HCT116 (cell line): ENCODE data around the gene DMAC1. TPM values are rescaled to one million over a fixed set of nuclear protein-coding genes. Genes with fewer than 3 reads are reported as not detected.

ENCODE experiments used
- ATAC-seq: fragments of 200-7000 bp; cut with Tn5 transposase; 2 replicates; pipeline ENCODE4 v1.9.1; 2020; ENCODE audit warnings: mild to moderate bottlenecking, moderate library complexity
- BruUV-seq: library from RNA; stranded (reverse); fragments of 400-500 nt; replicated peaks from 2 replicates; lab custom pipeline; 2021; lab: Mats Ljungman, UMichigan
- CTCF ChIA-PET: fragments of 300-600 bp; sonication (Branson Sonifier 250); formaldehyde crosslinking; loops from one replicate; lab custom pipeline; 2021; ENCODE audit warnings: antibody characterized with exemption; lab: Charles Lee
- POLR2A ChIA-PET: fragments of 300-600, 350-600 bp; sonication (Branson Sonifier 250); formaldehyde crosslinking; loops from one replicate; lab custom pipeline; 2021; ENCODE audit warnings: antibody characterized with exemption; lab: Charles Lee
- RAD21 ChIA-PET, 2 experiments: fragments of 300-600 bp; sonication (Branson Sonifier 250); formaldehyde crosslinking; loops; one replicate each; lab custom pipeline; 2023; ENCODE audit warnings: low total read pairs in 2 of 2; ENCODE audit not compliant: uncharacterized antibody in 2 of 2, unreplicated experiment in 2 of 2, low non-redundant PET in 1 of 2; lab: Charles Lee
- DNase-seq: peaks from one replicate; pipeline ENCODE4 v3.0.0-alpha.2; 2010; ENCODE audit warnings: low read depth, low spot score
- H2AFZ ChIP-seq: fragments of 200-600 bp; shearing (Covaris generic), sonication (generic); 2 replicates; pipeline ENCODE4 v1.6.1; 2017; ENCODE audit warnings: low read depth, mixed run types, mixed read lengths, antibody characterized with exemption, low read length; ENCODE audit not compliant: poor library complexity, severe bottlenecking
- H3K27ac ChIP-seq: 2 replicates; pipeline ENCODE4 v1.5.1; 2012; ENCODE audit warnings: low read depth, low read length
- H3K27me3 ChIP-seq: fragments of 200-600 bp; sonication (generic); 2 replicates; pipeline ENCODE4 v1.6.1; 2016; ENCODE audit warnings: mixed run types, low read length, mixed read lengths; ENCODE audit not compliant: insufficient read depth
- H3K36me3 ChIP-seq, 2 experiments: fragments of 200-500 bp in 1 of 2; fragments of 200-600 bp in 1 of 2; sonication (Bioruptor generic) in 1 of 2; sonication (generic) in 1 of 2; 2 replicates each; pipeline versions ENCODE4 v1.5.1 to v1.6.1; 2014 to 2016; ENCODE audit warnings: low read length in 2 of 2, inconsistent platforms in 1 of 2, mixed read lengths in 1 of 2, mixed run types in 1 of 2; ENCODE audit not compliant: insufficient read depth in 2 of 2, control insufficient read depth in 1 of 2
- H3K4me1 ChIP-seq, 2 experiments: fragments of 200-600 bp in 1 of 2; sonication (generic) in 1 of 2; 2 replicates each; pipeline versions ENCODE4 v1.5.1 to v1.6.1; 2012 to 2017; ENCODE audit warnings: low read length in 2 of 2, inconsistent platforms in 1 of 2, mild to moderate bottlenecking in 1 of 2, mixed read lengths in 1 of 2, mixed run types in 1 of 2, moderate library complexity in 1 of 2; ENCODE audit not compliant: insufficient read depth in 2 of 2, control insufficient read depth in 1 of 2
- H3K4me2 ChIP-seq: fragments of 200-600 bp; sonication (generic); 2 replicates; pipeline ENCODE4 v1.6.1; 2017; ENCODE audit warnings: mixed run types, low read length, mixed read lengths
- H3K4me3 ChIP-seq, 2 experiments: fragments of 200-600 bp in 1 of 2; sonication (generic) in 1 of 2; replicated peaks in 1 of 2; 2 replicates each; pipeline ENCODE4 v1.5.1; 2011 to 2016; ENCODE audit warnings: low read length in 2 of 2, control low read depth in 1 of 2, low read depth in 1 of 2, mild to moderate bottlenecking in 1 of 2, mixed read lengths in 1 of 2, mixed run types in 1 of 2
- H3K79me2 ChIP-seq: fragments of 200-600 bp; sonication (generic); 2 replicates; pipeline ENCODE4 v1.6.1; 2017; ENCODE audit warnings: mild to moderate bottlenecking, mixed run types, low read length, moderate library complexity, mixed read lengths; ENCODE audit not compliant: insufficient read depth
- H3K9ac ChIP-seq: fragments of 200-600 bp; sonication (generic); 2 replicates; pipeline ENCODE4 v1.6.1; 2016; ENCODE audit warnings: low read length, mixed read lengths
- H3K9me2 ChIP-seq: fragments of 200-600 bp; sonication (generic), shearing (Covaris generic); 2 replicates; pipeline ENCODE4 v1.6.1; 2017; ENCODE audit warnings: mixed run types, mild to moderate bottlenecking, moderate library complexity; ENCODE audit not compliant: insufficient read depth
- H3K9me3 ChIP-seq, 2 experiments: fragments of 200-500 bp in 1 of 2; fragments of 200-600 bp in 1 of 2; sonication (Bioruptor generic) in 1 of 2; sonication (generic) in 1 of 2; 2 replicates each; pipeline ENCODE4 v1.6.1; 2014 to 2017; ENCODE audit warnings: low read length in 2 of 2, mixed read lengths in 2 of 2, inconsistent platforms in 1 of 2, low read depth in 1 of 2, mild to moderate bottlenecking in 1 of 2, mixed run types in 1 of 2, moderate library complexity in 1 of 2; ENCODE audit not compliant: control insufficient read depth in 1 of 2, insufficient read depth in 1 of 2
- H4K20me1 ChIP-seq: fragments of 200-600 bp; sonication (generic), shearing (Covaris generic); 2 replicates; pipeline ENCODE4 v1.6.1; 2017; ENCODE audit warnings: mixed run types, mild to moderate bottlenecking, moderate library complexity; ENCODE audit not compliant: insufficient read depth
- CEBPB ChIP-seq: IDR thresholded peaks from 2 replicates; pipeline ENCODE4 v1.6.1; 2012; ENCODE audit warnings: low read depth
- ELF1 ChIP-seq: IDR thresholded peaks from 2 replicates; pipeline ENCODE4 v1.6.1; 2012; ENCODE audit warnings: low read depth, borderline replicate concordance
- JUND ChIP-seq: IDR thresholded peaks from 2 replicates; pipeline ENCODE4 v1.6.1; 2012
- POLR2AphosphoS5 ChIP-seq: IDR thresholded peaks from 2 replicates; pipeline ENCODE4 v1.6.1; 2011; ENCODE audit warnings: mild to moderate bottlenecking, low read depth, low read length, moderate library complexity
- SIN3A ChIP-seq: IDR thresholded peaks from 2 replicates; pipeline ENCODE4 v1.6.1; 2012; ENCODE audit warnings: low read depth
- SP1 ChIP-seq: IDR thresholded peaks from 2 replicates; pipeline ENCODE4 v1.6.1; 2012; ENCODE audit warnings: low read depth
- YY1 ChIP-seq: IDR thresholded peaks from 2 replicates; pipeline ENCODE4 v1.6.1; 2011; ENCODE audit warnings: low read length, low read depth, moderate library complexity, mild to moderate bottlenecking; ENCODE audit not compliant: insufficient replicate concordance; ENCODE audit errors: extremely low read depth
- ZFX ChIP-seq: fragments of 450-650 bp; IDR thresholded peaks from 2 replicates; pipeline ENCODE4 v1.6.1; 2017
- ZNF274 ChIP-seq: fragments of 200-500 bp; sonication (Bioruptor generic); IDR thresholded peaks from 2 replicates; pipeline ENCODE4 v1.6.1; 2014; ENCODE audit warnings: mild to moderate bottlenecking, low read depth, low read length, inconsistent platforms
- intact Hi-C: fragments of 100-400 bp; cut with micrococcal nuclease; formaldehyde crosslinking; loops from 2 replicates; pipeline ENCODE4 v1.10.0; 2022
- total RNA-seq: library from RNA; stranded (reverse); gene quantifications from one replicate; pipeline ENCODE4 v1.2.1, GENCODE V29; 2021; ENCODE audit not compliant: unreplicated experiment
- TF ChIP-seq, protein P1 (sequence below): IDR thresholded peaks from 2 replicates; pipeline ENCODE4 v1.6.1; 2011; ENCODE audit warnings: mild to moderate bottlenecking, low read length, moderate library complexity; ENCODE audit not compliant: insufficient replicate concordance; ENCODE audit errors: extremely low read depth

DMAC1 gene
- total RNA-seq, 1 experiment from 2014 or later: 39.1 TPM

DNA sequence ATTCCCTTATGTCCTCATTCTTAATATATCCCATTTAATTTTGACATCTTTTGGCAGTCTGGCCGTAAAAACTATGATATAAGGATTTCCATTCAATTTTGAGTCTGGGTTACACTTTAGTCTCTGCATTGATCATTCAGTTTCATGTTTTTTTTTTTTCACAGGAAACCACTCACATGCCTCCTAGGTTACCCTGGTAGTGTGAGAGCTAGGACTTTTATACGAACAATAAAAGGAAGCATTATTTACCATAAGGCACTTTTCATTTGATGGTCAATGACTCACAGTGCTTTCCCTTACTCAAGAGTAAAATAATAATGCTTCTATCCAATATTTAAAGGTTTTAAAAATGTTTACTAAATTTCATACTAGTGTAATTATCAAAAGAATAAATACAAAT is 16.4 kb upstream of the DMAC1 start:
- ATAC-seq: no peak

GRCh38 chr9:7813030-7813429 is 13.5 kb upstream of the DMAC1 start:
- ChIA-PET POLR2A (no interaction called here), CTCF (no interaction called here), RAD21 (no interaction called here)
- ATAC-seq (no peak), DNase-seq (no peak)
- Histone ChIP-seq H3K9me2 (no peaks in the 10 kb centered on the region), H3K36me3 (no peaks in the 10 kb centered on the region), H3K9me3 (no peaks in the 10 kb centered on the region), H3K27me3 (no peaks in the 10 kb centered on the region; the same call in 1 of the 2 replicates), H3K4me2 (no peak overlapping the region), H3K4me1 (no peaks in the 10 kb centered on the region), H3K4me3 (no peak overlapping the region), H3K9ac (no peak overlapping the region), H3K79me2 (no peaks in the 10 kb centered on the region), H3K27ac (no peak overlapping the region), H2AFZ (no peak overlapping the region), H4K20me1 (no peaks in the 10 kb centered on the region)
- TF ChIP-seq POLR2AphosphoS5 (no peak), ELF1 (no peak), SP1 (no peak)
- intact Hi-C loops: no loop called here
- no TSS peak for BruUV-seq

More for the DNA sequence above, 16.4 kb upstream of the DMAC1 start:
- H4K20me1 ChIP-seq: no peaks in the 10 kb centered on the region
- ChIA-PET RAD21 (no interaction called here), CTCF (no interaction called here), POLR2A (no interaction called here)
- no peak for TF ChIP-seq ZFX
- no peak for TF ChIP-seq CEBPB
- TF ChIP-seq YY1: no peak
- TF ChIP-seq, protein P1, sequence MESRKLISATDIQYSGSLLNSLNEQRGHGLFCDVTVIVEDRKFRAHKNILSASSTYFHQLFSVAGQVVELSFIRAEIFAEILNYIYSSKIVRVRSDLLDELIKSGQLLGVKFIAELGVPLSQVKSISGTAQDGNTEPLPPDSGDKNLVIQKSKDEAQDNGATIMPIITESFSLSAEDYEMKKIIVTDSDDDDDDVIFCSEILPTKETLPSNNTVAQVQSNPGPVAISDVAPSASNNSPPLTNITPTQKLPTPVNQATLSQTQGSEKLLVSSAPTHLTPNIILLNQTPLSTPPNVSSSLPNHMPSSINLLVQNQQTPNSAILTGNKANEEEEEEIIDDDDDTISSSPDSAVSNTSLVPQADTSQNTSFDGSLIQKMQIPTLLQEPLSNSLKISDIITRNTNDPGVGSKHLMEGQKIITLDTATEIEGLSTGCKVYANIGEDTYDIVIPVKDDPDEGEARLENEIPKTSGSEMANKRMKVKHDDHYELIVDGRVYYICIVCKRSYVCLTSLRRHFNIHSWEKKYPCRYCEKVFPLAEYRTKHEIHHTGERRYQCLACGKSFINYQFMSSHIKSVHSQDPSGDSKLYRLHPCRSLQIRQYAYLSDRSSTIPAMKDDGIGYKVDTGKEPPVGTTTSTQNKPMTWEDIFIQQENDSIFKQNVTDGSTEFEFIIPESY: no peak
- no peak for TF ChIP-seq JUND
- no peak for TF ChIP-seq ZNF274
- TF ChIP-seq SIN3A: no peak
- BruUV-seq: no TSS peak
- intact Hi-C loops: no loop called here
- no peaks in the 10 kb centered on the region for H3K79me2 ChIP-seq
- no peak overlapping the region for H3K4me2 ChIP-seq
- H3K27me3 ChIP-seq: no peaks in the 10 kb centered on the region; the same call in 1 of the 2 replicates
- H3K36me3 ChIP-seq: no peaks in the 10 kb centered on the region
- no peak overlapping the region for H2AFZ ChIP-seq
- no peak overlapping the region for H3K27ac ChIP-seq
- no peaks in the 10 kb centered on the region for H3K9me2 ChIP-seq
- no peaks in the 10 kb centered on the region for H3K4me1 ChIP-seq
- H3K9me3 ChIP-seq: no peaks in the 10 kb centered on the region
- H3K4me3 ChIP-seq: no peak overlapping the region
- H3K9ac ChIP-seq: no peak overlapping the region
- no peak for DNase-seq
